ENCODE data around the gene PRDM5. TPM values are rescaled to one million over a fixed set of nuclear protein-coding genes. Genes with fewer than 3 reads are reported as not detected.

The PRDM5 gene
- polyA plus RNA-seq, 1 donor (not counting 4 experiments of a cell fraction or from before 2014, with no cell fraction given), result 3.6 TPM

- Histone ChIP-seq H3K4me3 (ENCODE audit: control insufficient read depth in 2 of 3, extremely low read depth in 1 of 3, insufficient read depth in 2 of 3, low read depth in 1 of 3, low read length in 3 of 3) (no peak overlapping the region), H3K4me1 (ENCODE audit: control insufficient read depth, extremely low read depth, insufficient read depth, low read length) (no peaks in the 10 kb centered on the region), H3K4me2 (ENCODE audit: control insufficient read depth, extremely low read depth, insufficient read depth, low read depth, low read length) (no peak overlapping the region), H2AFZ (ENCODE audit: control insufficient read depth, low read length) (no peak overlapping the region), H4K20me1 (ENCODE audit: control insufficient read depth, extremely low read depth, insufficient read depth, low read length) (no peaks in the 10 kb centered on the region), H3K27ac (ENCODE audit: control insufficient read depth, insufficient read depth, low read length) (no peak overlapping the region), H3K9me1 (ENCODE audit: control insufficient read depth, extremely low read depth, insufficient read depth, low read length) (no peaks in the 10 kb centered on the region), H3K9me3 (ENCODE audit: control insufficient read depth, low read depth, low read length) (no peaks in the 10 kb centered on the region), H3K27me3 (ENCODE audit: control insufficient read depth, extremely low read depth, insufficient read depth, low read length) (no peaks in the 10 kb centered on the region), H3K36me3 (ENCODE audit: control insufficient read depth in 2 of 2, extremely low read depth in 1 of 2, insufficient read depth in 2 of 2, low read length in 2 of 2) (no peaks in the 10 kb centered on the region), H3K79me2 (ENCODE audit: control insufficient read depth, insufficient read depth, low read length) (no peaks in the 10 kb centered on the region), H3K9ac (ENCODE audit: control insufficient read depth, extremely low read depth, insufficient read depth, low read length) (no peak overlapping the region)
- no peak for DNase-seq (ENCODE audit: low read depth, low spot score)
- TF ChIP-seq EZH2 (IDR thresholded peaks at IDR 0.05; ENCODE audit: low read length) (no peak), CTCF (optimal IDR thresholded peaks at IDR 0.05 in 1 of 3, IDR thresholded peaks at IDR 0.05 in 1 of 3, conservative IDR thresholded peaks at IDR 0.05 in 1 of 3; ENCODE audit: extremely low read depth in 1 of 3, insufficient read depth in 2 of 3, low read length in 3 of 3) (no peak)
- no peak for FAIRE-seq
- dilution Hi-C loops (cut with MboI; ENCODE audit: extremely low pct_ligation_motif_present, low sequenced_read_pairs), result no loop called here
Observed at GRCh38 chr4:120704538-120704937, 218.0 kb downstream of the PRDM5 start.

DNA sequence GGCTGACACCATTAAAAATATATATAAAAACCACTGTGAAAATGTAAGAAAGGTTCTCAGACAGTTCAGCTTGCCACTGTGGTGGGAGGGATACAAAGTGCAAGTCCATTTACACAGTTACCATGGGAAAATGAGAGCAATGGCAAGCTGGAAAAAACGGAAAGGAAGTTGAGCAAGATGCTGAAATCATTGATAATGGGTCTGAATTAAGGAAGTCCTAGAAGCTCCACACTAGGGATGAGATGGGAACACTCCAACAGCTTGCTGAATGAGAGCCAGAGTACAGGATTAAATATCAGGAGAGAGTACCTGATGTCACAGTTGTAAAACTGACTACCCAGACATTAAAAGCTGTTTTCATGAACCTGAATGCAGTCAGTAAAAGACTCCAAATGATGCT is 218.6 kb downstream of the PRDM5 start:
- Histone ChIP-seq H3K27me3 (ENCODE audit: control insufficient read depth, extremely low read depth, insufficient read depth, low read length) (no peaks in the 10 kb centered on the region), H3K4me2 (ENCODE audit: control insufficient read depth, extremely low read depth, insufficient read depth, low read depth, low read length) (no peak overlapping the region), H2AFZ (ENCODE audit: control insufficient read depth, low read length) (no peak overlapping the region), H3K4me1 (ENCODE audit: control insufficient read depth, extremely low read depth, insufficient read depth, low read length) (no peaks in the 10 kb centered on the region), H3K9me3 (ENCODE audit: control insufficient read depth, low read depth, low read length) (no peaks in the 10 kb centered on the region), H3K36me3 (ENCODE audit: control insufficient read depth in 2 of 2, extremely low read depth in 1 of 2, insufficient read depth in 2 of 2, low read length in 2 of 2) (no peaks in the 10 kb centered on the region), H3K9me1 (ENCODE audit: control insufficient read depth, extremely low read depth, insufficient read depth, low read length) (no peaks in the 10 kb centered on the region), H3K9ac (ENCODE audit: control insufficient read depth, extremely low read depth, insufficient read depth, low read length) (no peak overlapping the region), H4K20me1 (ENCODE audit: control insufficient read depth, extremely low read depth, insufficient read depth, low read length) (no peaks in the 10 kb centered on the region), H3K79me2 (ENCODE audit: control insufficient read depth, insufficient read depth, low read length) (no peaks in the 10 kb centered on the region), H3K4me3 (ENCODE audit: control insufficient read depth in 2 of 3, extremely low read depth in 1 of 3, insufficient read depth in 2 of 3, low read depth in 1 of 3, low read length in 3 of 3) (no peak overlapping the region), H3K27ac (ENCODE audit: control insufficient read depth, insufficient read depth, low read length) (no peak overlapping the region)
- DNase-seq (ENCODE audit: low read depth, low spot score), result no peak
- dilution Hi-C loops (cut with MboI; ENCODE audit: extremely low pct_ligation_motif_present, low sequenced_read_pairs), result no loop called here
- no peak for FAIRE-seq
- TF ChIP-seq CTCF (optimal IDR thresholded peaks at IDR 0.05 in 1 of 3, IDR thresholded peaks at IDR 0.05 in 1 of 3, conservative IDR thresholded peaks at IDR 0.05 in 1 of 3; ENCODE audit: extremely low read depth in 1 of 3, insufficient read depth in 2 of 3, low read length in 3 of 3) (no peak), EZH2 (IDR thresholded peaks at IDR 0.05; ENCODE audit: low read length) (no peak)

All from keratinocyte (primary cell).